Activated CD8-positive, alpha-beta T cell treated with anti-CD3 and anti-CD28 coated beads for 36 hours (primary cell): ENCODE measurements around the gene STAU1. TPM values are rescaled to one million over a fixed set of nuclear protein-coding genes. Genes with fewer than 3 reads are reported as not detected.

Experiments
- ATAC-seq: fragments of 200-7000 bp; cut with Tn5 transposase; one replicate; pipeline ENCODE4 v1.10.0; 2021; ENCODE audit warnings: mild to moderate bottlenecking, moderate library complexity
- CTCF ChIA-PET: fragments of 350-600 bp; sonication (Branson Sonifier 250); formaldehyde crosslinking; loops from one replicate; lab custom pipeline; 2021; ENCODE audit warnings: antibody characterized with exemption; lab: Charles Lee
- POLR2A ChIA-PET: fragments of 350-600 bp; sonication (Branson Sonifier 250); formaldehyde crosslinking; loops from one replicate; lab custom pipeline; 2021; ENCODE audit warnings: antibody characterized with exemption; lab: Charles Lee
- DNase-seq: peaks from one replicate; pipeline ENCODE4 v3.0.0-alpha.2; 2020
- H3K27ac Mint-ChIP-seq: one replicate; pipeline ENCODE4 v1.8.0; 2021; ENCODE audit warnings: mild to moderate bottlenecking, mixed read lengths
- H3K27me3 Mint-ChIP-seq: one replicate; pipeline ENCODE4 v1.8.0; 2021; ENCODE audit warnings: mixed read lengths
- H3K36me3 Mint-ChIP-seq: one replicate; pipeline ENCODE4 v1.8.0; 2021; ENCODE audit warnings: low read depth, mixed read lengths
- H3K4me1 Mint-ChIP-seq: one replicate; pipeline ENCODE4 v1.8.0; 2021; ENCODE audit warnings: low read depth, mixed read lengths
- H3K4me3 Mint-ChIP-seq: one replicate; pipeline ENCODE4 v1.8.0; 2021; ENCODE audit warnings: mild to moderate bottlenecking, moderate library complexity, mixed read lengths
- H3K9me3 Mint-ChIP-seq: one replicate; pipeline ENCODE4 v1.8.0; 2021; ENCODE audit warnings: mixed read lengths
- CTCF ChIP-seq: fragments of 200-600 bp; IDR thresholded peaks from one replicate; pipeline ENCODE4 v1.8.0; 2022; ENCODE audit warnings: antibody characterized with exemption, mild to moderate bottlenecking
- intact Hi-C: fragments of 100-400 bp; cut with micrococcal nuclease; formaldehyde crosslinking; loops from one replicate; pipeline ENCODE4 v1.10.0; 2022
- total RNA-seq, 2 experiments: library from RNA; stranded (reverse); gene quantifications; one replicate each; pipeline ENCODE4 v1.2.3, GENCODE V29; 2021

Gene STAU1
- total RNA-seq, 2 experiments from 2014 or later: 57.7 to 60.1 TPM

- ATAC-seq (no peak), DNase-seq (no peak)
- Mint-ChIP-seq H3K4me3 (no peak overlapping the region), H3K27me3 (no peaks in the 10 kb centered on the region), H3K36me3 (peaks cover 33% of the 10 kb centered on the region), H3K9me3 (no peaks in the 10 kb centered on the region), H3K4me1 (peaks cover 4% of the 10 kb centered on the region), H3K27ac (no peak overlapping the region)
- ChIA-PET CTCF (interaction anchor here (0.8 to 2.1 kb wide), 3 partner anchors 14 to 69 kb away, joined by 3 to 10 read pairs (median 5); no protein-coding TSS in a partner anchor), POLR2A (interaction anchor here (0.6 to 1.3 kb wide), 3 partner anchors 69 to 125 kb away, joined by 3 read pairs; no protein-coding TSS in a partner anchor)
- intact Hi-C loops: no loop called here
- TF ChIP-seq CTCF: no peak
Observed at GRCh38 chr20:49147296-49147695, 40.8 kb downstream of the STAU1 start.

DNA sequence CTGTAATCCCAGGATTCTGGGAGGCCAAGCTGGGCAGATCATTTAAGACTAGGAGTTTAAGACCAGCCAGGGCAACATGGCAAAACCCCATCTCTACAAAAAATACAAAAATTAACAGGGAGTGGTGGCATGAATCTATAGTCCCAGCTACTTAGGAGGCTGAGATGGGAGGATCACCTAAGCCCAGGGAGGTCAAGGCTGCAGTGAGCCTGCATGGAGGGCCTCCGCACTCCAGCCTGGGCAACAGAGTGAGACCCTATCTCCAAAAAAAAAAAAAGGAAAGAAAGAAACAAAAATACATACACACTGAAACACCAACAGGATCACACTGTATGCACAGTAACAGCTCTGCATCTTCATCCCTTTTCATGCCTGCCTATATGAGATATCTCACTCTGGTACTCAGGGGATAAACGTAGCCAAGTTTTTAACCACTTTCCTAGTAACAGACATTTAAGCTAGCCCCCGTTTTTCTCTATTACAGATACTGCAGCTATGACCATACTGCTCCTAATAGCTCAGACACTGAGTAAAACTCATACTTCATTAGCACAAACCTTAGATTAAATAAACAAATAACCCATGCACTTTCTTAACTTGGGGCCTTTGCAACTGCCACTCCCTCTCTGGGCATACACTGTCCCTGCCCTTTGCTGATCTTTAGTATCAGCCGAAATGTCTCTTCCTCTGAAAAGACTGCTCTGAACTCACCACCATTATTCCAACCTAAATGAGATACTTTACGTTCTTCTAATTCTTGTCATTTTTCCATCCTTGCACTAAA is 41.5 kb downstream of the STAU1 start:
- H3K36me3 Mint-ChIP-seq: peaks cover 30% of the 10 kb centered on the region
- TF ChIP-seq CTCF: no peak
- CTCF ChIA-PET: interaction anchor here (0.8 to 2.1 kb wide), 4 partner anchors 13 to 70 kb away, joined by 3 to 10 read pairs (median 4); no protein-coding TSS in a partner anchor
- H3K27ac Mint-ChIP-seq: no peak overlapping the region
- H3K4me3 Mint-ChIP-seq: no peak overlapping the region
- POLR2A ChIA-PET: interaction anchor here (0.6 to 1.7 kb wide), 4 partner anchors 13 to 126 kb away, joined by 3 to 4 read pairs (median 3); no protein-coding TSS in a partner anchor
- ATAC-seq (no peak), DNase-seq (no peak)
- intact Hi-C loops: no loop called here
- no peaks in the 10 kb centered on the region for H3K9me3 Mint-ChIP-seq
- H3K27me3 Mint-ChIP-seq: no peaks in the 10 kb centered on the region
- H3K4me1 Mint-ChIP-seq: peaks cover 4% of the 10 kb centered on the region

DNA sequence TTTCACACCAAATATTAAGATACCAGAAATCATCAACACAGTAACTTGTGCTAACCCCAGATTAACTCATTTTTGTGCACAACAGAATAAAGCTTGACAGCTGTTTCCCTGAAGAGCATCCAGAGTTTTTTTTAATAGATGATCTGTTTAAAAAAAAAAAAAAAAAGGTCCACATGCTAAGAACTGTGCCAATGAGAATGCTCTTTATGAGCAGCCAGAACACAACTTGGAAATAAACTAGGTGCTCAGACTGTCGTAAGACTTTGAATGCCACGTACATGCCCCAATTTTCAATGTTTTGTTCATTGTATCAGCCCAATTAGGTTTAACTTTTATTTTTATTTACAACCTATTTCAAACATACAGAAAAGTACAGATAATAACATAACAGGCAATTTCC is 47.3 kb downstream of the STAU1 start:
- TF ChIP-seq CTCF: no peak
- CTCF ChIA-PET: interaction anchor here (0.7 kb wide), 1 partner anchor 8 kb away, joined by 3 read pairs; no protein-coding TSS in a partner anchor
- no peaks in the 10 kb centered on the region for H3K27me3 Mint-ChIP-seq

DNA sequence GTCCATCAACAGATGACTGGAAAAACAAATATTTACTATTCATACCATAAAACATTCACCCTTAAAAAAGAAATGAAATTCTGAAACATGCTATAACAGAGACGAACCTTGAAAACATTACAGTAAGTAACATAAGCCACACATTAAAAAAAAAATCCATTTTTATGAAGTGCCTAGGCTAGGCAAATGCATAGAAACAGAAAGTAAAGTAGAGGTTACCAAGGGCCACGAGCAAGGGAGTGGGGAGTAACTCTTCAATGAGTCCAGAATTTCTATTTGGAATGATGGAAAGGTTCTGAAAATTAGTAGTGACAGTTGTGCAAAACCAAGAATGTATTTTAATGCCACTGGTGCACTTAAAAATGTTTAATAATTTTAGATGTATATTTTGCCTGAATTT is 47.7 kb downstream of the STAU1 start:
- POLR2A ChIA-PET: interaction anchor here (0.6 kb wide), 1 partner anchor 163 kb away, joined by 3 read pairs; no protein-coding TSS in a partner anchor

More for the DNA sequence above, 47.3 kb downstream of the STAU1 start:
- H3K4me3 Mint-ChIP-seq: no peak overlapping the region
- H3K4me1 Mint-ChIP-seq: peaks cover 6% of the 10 kb centered on the region
- peaks cover 20% of the 10 kb centered on the region for H3K36me3 Mint-ChIP-seq
- intact Hi-C loops: no loop called here
- DNase-seq: no peak
- H3K27ac Mint-ChIP-seq: no peak overlapping the region
- POLR2A ChIA-PET: interaction anchor here (0.6 kb wide), 1 partner anchor 162 kb away, joined by 3 read pairs; no protein-coding TSS in a partner anchor
- no peak for ATAC-seq
- H3K9me3 Mint-ChIP-seq: no peaks in the 10 kb centered on the region

More for the DNA sequence above, 47.7 kb downstream of the STAU1 start:
- no peak overlapping the region for H3K4me3 Mint-ChIP-seq
- DNase-seq (no peak), ATAC-seq (no peak)
- TF ChIP-seq CTCF: no peak
- H3K9me3 Mint-ChIP-seq: no peaks in the 10 kb centered on the region
- H3K36me3 Mint-ChIP-seq: peaks cover 22% of the 10 kb centered on the region
- no peaks in the 10 kb centered on the region for H3K27me3 Mint-ChIP-seq
- CTCF ChIA-PET: no interaction called here
- no peak overlapping the region for H3K27ac Mint-ChIP-seq
- peaks cover 6% of the 10 kb centered on the region for H3K4me1 Mint-ChIP-seq
- intact Hi-C loops: no loop called here
